Measurements from ENCODE around the gene CORO2A.

CORO2A gene

GRCh38 chr9:98192503-98193335 is at the start of gene CORO2A:
Gene CORO2A (minus strand): TSS chr9:98192637. CDS start chr9:98157660, 34,977 bp downstream.
- peak; percentile 76 for DNase-seq

- no peak for DNase-seq
Measured at GRCh38 chr9:98241357-98242300, 49.2 kb upstream of the CORO2A start.

- DNase-seq, result no peak
Measured at GRCh38 chr9:98240475-98240874, 48.0 kb upstream of the CORO2A start.

- DNase-seq, result no peak
Measured at GRCh38 chr9:98236901-98237487, 44.6 kb upstream of the CORO2A start.

GRCh38 chr9:98235126-98235525 is 42.7 kb upstream of the CORO2A start:
- DNase-seq, result no peak

- DNase-seq, result no peak
Measured at GRCh38 chr9:98234245-98234825, 41.9 kb upstream of the CORO2A start.

GRCh38 chr9:98232926-98233325 is 40.5 kb upstream of the CORO2A start:
- no peak for DNase-seq

GRCh38 chr9:98231770-98232478 is 39.5 kb upstream of the CORO2A start:
- DNase-seq, result no peak

- DNase-seq, result no peak
Measured at GRCh38 chr9:98230789-98231188, 38.4 kb upstream of the CORO2A start.

- DNase-seq, result no peak
Measured at GRCh38 chr9:98230304-98230703, 37.9 kb upstream of the CORO2A start.

GRCh38 chr9:98229620-98230019 is 37.2 kb upstream of the CORO2A start:
- DNase-seq, result no peak

- no peak for DNase-seq
Measured at GRCh38 chr9:98229090-98229395, 36.6 kb upstream of the CORO2A start.

GRCh38 chr9:98228392-98229089 is 36.1 kb upstream of the CORO2A start:
- DNase-seq, result no peak

- DNase-seq, result no peak
Measured at GRCh38 chr9:98227883-98228282, 35.4 kb upstream of the CORO2A start.

GRCh38 chr9:98226957-98227356 is 34.5 kb upstream of the CORO2A start:
- no peak for DNase-seq

GRCh38 chr9:98226516-98226915 is 34.1 kb upstream of the CORO2A start:
- DNase-seq, result no peak

GRCh38 chr9:98225015-98225442 is 32.6 kb upstream of the CORO2A start:
- DNase-seq, result no peak

GRCh38 chr9:98222885-98223691 is 30.7 kb upstream of the CORO2A start:
- no peak for DNase-seq

GRCh38 chr9:98220911-98221310 is 28.5 kb upstream of the CORO2A start:
- no peak for DNase-seq

- no peak for DNase-seq
Measured at GRCh38 chr9:98219794-98220370, 27.4 kb upstream of the CORO2A start.

- DNase-seq, result no peak
Measured at GRCh38 chr9:98219364-98219716, 26.9 kb upstream of the CORO2A start.

Data from NCI-H1105 treated with DMSO at 0.1 percent for 48 hours (cell line).